Activated gamma-delta T cell treated with anti-CD3 and anti-CD28 coated beads, Interleukin-2, amount 50 U/mL, for 16 hours (primary cell): Measurements from ENCODE around the gene ZNF417.
"Not testable (repeated sequence)": the region's sequence is repeated elsewhere in the genome, so short reads cannot be mapped to it uniquely, and the experiment has no call there.

Experiments used
- DNase-seq: peaks from one replicate; pipeline ENCODE4 v3.0.0-alpha.2; 2020; ENCODE audit warnings: low read depth

The ZNF417 gene

GRCh38 chr19:57887195-57887941 lies 29.0 kb downstream of the ZNF417 start:
- DNase-seq = no peak

DNA sequence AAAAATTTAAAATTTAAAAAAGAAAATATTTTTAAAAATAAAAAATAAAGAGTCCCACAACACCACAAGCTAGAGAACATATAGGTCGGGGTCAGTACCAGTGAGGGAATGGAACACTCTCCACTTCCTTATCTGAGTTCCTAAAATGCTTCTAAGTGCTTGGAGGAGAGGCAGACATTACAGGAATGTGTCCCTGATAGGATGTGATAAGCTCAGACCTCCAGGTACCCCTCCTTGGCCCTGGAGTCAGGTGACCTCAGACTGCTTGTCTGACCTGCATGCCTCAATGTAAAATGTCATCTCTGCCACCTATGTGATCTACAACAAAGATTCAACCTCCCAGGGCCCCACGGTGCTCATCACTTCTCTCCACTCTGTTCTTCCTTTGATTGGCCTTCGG lies 30.3 kb downstream of the ZNF417 start:
- DNase-seq = no peak

DNA sequence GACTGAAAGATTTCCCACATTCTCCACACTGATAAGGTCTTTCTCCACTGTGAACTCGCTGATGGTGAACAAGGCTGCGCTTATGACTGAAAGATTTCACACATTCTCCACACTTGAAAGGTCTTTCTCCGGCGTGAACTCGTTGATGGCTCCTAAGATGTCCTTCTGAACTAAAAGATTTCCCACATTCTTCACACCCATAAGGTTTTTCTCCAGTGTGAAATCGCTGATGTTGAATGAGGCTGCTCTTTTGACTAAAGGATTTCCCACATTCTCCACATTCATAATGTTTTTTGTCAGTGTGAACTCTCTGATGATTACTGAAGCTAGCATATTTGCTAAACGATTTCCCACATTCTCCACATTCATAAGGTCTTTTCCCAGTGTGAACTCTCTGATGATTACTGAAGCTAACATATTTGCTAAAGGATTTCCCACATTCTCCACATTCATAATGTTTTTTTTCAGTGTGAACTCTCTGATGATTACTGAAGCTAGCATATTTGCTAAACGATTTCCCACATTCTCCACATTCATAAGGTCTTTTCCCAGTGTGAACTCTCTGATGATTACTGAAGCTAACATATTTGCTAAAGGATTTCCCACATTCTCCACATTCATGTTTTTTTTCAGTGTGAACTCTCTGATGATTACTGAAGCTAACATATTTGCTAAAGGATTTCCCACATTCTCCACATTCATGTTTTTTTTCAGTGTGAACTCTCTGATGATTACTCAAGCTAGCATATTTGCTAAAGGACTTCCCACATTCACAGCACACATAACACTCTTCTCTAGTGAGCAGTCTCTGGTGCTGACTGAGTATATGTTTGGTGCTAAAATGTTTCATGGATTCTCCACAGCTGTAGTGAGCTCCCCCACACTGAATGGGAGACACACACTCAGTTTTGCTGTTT lies 42.3 kb downstream of the ZNF417 start:
- not testable (repeated sequence) for DNase-seq

DNA sequence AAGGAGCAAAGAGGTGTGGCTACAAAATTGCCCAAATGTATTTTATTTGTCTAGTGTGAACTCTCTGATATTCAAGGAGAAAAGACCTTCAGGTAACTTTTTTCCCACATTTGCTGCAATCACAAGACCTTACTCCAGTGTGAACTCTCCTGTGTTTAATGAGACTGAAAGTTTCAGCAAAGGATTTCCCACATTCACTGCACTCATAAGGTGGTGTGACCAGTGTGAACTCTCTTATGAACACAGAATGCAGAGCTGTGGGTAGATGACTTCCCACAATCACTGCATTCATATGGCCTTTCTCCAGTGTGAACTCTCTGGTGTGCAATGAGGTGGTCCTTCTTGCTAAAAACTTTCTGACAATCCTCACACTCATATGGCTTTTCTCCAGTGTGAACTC lies 43.9 kb downstream of the ZNF417 start:
- DNase-seq = no peak

- no peak for DNase-seq
Measured at GRCh38 chr19:57870225-57870624, 46.2 kb downstream of the ZNF417 start.

GRCh38 chr19:57869655-57870054 lies 46.7 kb downstream of the ZNF417 start:
- not testable (repeated sequence) for DNase-seq

DNA sequence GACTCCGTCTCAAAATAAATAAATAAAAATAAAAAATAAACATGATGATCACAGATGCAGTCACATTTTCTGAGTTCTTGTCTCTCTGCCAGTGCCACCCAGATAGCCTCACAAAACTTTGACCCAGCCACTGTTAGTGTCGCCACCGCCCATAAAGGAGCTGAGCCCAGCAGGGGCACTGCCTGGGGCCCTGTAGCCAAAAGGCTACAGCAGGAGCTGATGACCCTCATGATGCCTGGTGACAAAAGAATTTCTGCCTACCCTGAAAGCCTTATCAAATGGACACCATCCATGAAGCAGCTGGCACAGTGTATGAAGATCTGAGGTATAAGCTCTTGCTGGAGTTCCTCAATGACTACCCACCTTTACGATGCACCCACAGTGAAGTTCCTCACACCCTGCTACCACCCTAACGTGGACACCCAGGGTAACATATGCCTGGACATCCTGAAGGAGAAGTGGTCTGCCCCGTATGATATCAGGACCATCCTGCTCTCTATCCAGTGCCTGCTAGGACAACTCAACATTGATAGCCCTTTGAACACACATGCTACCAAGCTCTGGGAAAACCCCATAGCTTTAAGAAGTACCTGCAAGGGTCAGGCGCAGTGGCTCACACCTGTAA lies 48.4 kb downstream of the ZNF417 start:
- no peak for DNase-seq
